Lower leg skin (tissue), 3 donors: ENCODE measurements around the gene SMIM1.

Source experiments
- POLR2A ChIP-seq, 2 donors: fragments of 450-650 bp; IDR thresholded peaks; one replicate each; pipeline ENCODE4 v1.6.1; 2016 to 2017; ENCODE audit warnings: antibody characterized with exemption in 2 of 2, mild to moderate bottlenecking in 1 of 2, moderate library complexity in 1 of 2
- TF ChIP-seq, protein P1 (sequence below), 3 donors: fragments of 450-650 bp; IDR thresholded peaks; one replicate each; pipeline ENCODE4 v1.5.1; 2016; ENCODE audit warnings: antibody characterized with exemption in 3 of 3, mild to moderate bottlenecking in 3 of 3, moderate library complexity in 2 of 3

DNA sequence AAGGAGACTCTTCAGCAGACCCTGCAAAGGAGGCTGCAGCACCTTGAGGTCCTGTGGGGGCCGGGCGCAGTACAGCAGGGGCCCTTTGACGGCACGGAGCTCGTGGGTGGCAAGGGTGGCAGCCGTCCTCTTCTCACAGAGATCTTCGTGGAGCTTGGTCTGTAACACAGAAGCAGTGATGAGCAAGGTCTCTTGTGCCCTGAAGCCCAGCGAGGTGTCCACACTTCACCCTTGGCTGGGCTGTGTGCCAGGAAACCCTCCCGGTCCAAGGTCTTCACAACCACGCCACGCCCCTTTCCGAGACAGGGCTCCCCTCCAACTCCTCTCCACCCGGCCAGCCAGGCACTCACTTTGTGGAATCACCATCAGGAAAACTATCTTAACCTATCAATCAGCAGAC is 12.5 kb downstream of the SMIM1 start:
- no peak for TF ChIP-seq POLR2A (IDR thresholded peaks at IDR 0.05)
- TF ChIP-seq, protein P1, sequence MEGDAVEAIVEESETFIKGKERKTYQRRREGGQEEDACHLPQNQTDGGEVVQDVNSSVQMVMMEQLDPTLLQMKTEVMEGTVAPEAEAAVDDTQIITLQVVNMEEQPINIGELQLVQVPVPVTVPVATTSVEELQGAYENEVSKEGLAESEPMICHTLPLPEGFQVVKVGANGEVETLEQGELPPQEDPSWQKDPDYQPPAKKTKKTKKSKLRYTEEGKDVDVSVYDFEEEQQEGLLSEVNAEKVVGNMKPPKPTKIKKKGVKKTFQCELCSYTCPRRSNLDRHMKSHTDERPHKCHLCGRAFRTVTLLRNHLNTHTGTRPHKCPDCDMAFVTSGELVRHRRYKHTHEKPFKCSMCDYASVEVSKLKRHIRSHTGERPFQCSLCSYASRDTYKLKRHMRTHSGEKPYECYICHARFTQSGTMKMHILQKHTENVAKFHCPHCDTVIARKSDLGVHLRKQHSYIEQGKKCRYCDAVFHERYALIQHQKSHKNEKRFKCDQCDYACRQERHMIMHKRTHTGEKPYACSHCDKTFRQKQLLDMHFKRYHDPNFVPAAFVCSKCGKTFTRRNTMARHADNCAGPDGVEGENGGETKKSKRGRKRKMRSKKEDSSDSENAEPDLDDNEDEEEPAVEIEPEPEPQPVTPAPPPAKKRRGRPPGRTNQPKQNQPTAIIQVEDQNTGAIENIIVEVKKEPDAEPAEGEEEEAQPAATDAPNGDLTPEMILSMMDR (IDR thresholded peaks at IDR 0.05) = no peak
